Measurements from ENCODE around the gene NUP210.

DNA sequence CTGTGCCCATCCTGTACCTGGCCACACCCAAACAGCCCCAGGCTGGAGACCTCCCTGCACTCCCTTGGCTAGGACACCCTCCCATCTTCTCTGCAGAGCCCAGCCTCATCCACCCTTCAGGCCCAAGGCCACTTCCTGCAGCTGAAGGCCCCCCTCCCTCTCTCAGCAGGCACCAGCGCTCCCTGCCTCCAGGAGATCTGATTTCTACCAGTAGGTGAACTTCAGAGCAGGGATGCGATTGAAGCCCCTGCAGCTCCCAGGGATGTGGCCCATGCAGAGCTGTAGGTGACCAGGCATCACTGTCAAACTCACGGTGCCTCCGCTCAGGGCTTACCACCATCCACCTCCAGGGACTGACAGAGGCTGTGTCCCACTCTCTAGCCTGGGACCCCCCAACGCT, 96.3 kb downstream of the NUP210 start:
- TF ChIP-seq ZNF384 (IDR thresholded peaks at IDR 0.05) (no peak), ELF4 (IDR thresholded peaks at IDR 0.05) (no peak)

All from HEK293T (cell line).